GM12878 (cell line): ENCODE results near the gene NINL. TPM values are rescaled to one million over a fixed set of nuclear protein-coding genes. Genes with fewer than 3 reads are reported as not detected.

Experiments used
- ATAC-seq: fragments of 200-7000 bp; cut with Tn5 transposase; 3 replicates; pipeline ENCODE4 v1.9.1; 2020; ENCODE audit warnings: mild to moderate bottlenecking, moderate library complexity
- BruUV-seq: library from RNA; stranded (reverse); fragments of 400-500 nt; replicated peaks from 2 replicates; lab custom pipeline; 2021; lab: Mats Ljungman, UMichigan
- CTCF ChIA-PET: fragments of 300-600 bp; sonication (Branson Sonifier 250); formaldehyde crosslinking; extraction: SDS; loops from one replicate; lab custom pipeline; 2021; ENCODE audit warnings: inconsistent platforms; lab: Yijun Ruan, JAX
- POLR2A ChIA-PET: fragments of 350-600 bp; formaldehyde crosslinking; extraction: SDS; loops from one replicate; lab custom pipeline; 2021; ENCODE audit warnings: inconsistent platforms; lab: Charles Lee
- RAD21 ChIA-PET: fragments of 300-600 bp; sonication (Branson Sonifier 250); formaldehyde crosslinking; loops from one replicate; lab custom pipeline; 2023; ENCODE audit warnings: antibody characterized with exemption; ENCODE audit not compliant: unreplicated experiment; lab: Charles Lee
- SMC1A ChIA-PET: fragments of 300-600 bp; sonication (Branson Sonifier 250); formaldehyde crosslinking; loops from one replicate; lab custom pipeline; 2023; ENCODE audit not compliant: unreplicated experiment, uncharacterized antibody; lab: Charles Lee
- DNase-seq: peaks from one replicate; pipeline ENCODE4 v3.0.0-alpha.2; 2011; ENCODE audit warnings: low read depth, low spot score
- FAIRE-seq: peaks from 3 replicates; lab custom pipeline; 2011; peaks lifted over from hg19 to GRCh38; lab: Jason Lieb, UNC
- H2AFZ ChIP-seq: 2 replicates; pipeline ENCODE4 v1.6.0; 2011; ENCODE audit warnings: low read depth, low read length, control low read depth; ENCODE audit not compliant: control insufficient read depth
- H3K27ac ChIP-seq: 2 replicates; pipeline ENCODE4 v1.5.1; 2011; ENCODE audit warnings: control low read depth; ENCODE audit not compliant: control insufficient read depth, insufficient read depth
- H3K27me3 ChIP-seq, 2 experiments: replicated peaks in 1 of 2; 2 replicates each; pipeline versions ENCODE4 v1.6.0 to v1.6.1; 2011; ENCODE audit warnings: low read length in 1 of 2; ENCODE audit not compliant: control insufficient read depth in 2 of 2, insufficient read depth in 2 of 2
- H3K36me3 ChIP-seq, 2 experiments: 2 replicates each; pipeline ENCODE4 v1.5.1; 2011; ENCODE audit warnings: low read length in 1 of 2; ENCODE audit not compliant: control insufficient read depth in 2 of 2, insufficient read depth in 2 of 2
- H3K4me1 ChIP-seq: 2 replicates; pipeline ENCODE4 v1.6.1; 2011; ENCODE audit warnings: mild to moderate bottlenecking, low read length, moderate library complexity, mixed read lengths; ENCODE audit not compliant: control insufficient read depth, insufficient read depth
- H3K4me2 ChIP-seq: 2 replicates; pipeline ENCODE4 v1.6.0; 2011; ENCODE audit warnings: control low read depth; ENCODE audit not compliant: control insufficient read depth, insufficient read depth
- H3K4me3 ChIP-seq: fragments of 200-600 bp; sonication (generic); 2 replicates; pipeline ENCODE4 v1.5.1; 2016
- H3K79me2 ChIP-seq: 2 replicates; pipeline ENCODE4 v1.6.0; 2011; ENCODE audit warnings: low read length; ENCODE audit not compliant: control insufficient read depth, insufficient read depth
- H3K9ac ChIP-seq: 2 replicates; pipeline ENCODE4 v1.8.0; 2011; ENCODE audit warnings: low read length, control low read depth, mixed read lengths; ENCODE audit not compliant: control insufficient read depth, insufficient read depth
- H3K9me3 ChIP-seq: replicated peaks from 3 replicates; pipeline ENCODE4 v1.5.1; 2011; ENCODE audit warnings: mild to moderate bottlenecking, low read length; ENCODE audit not compliant: control insufficient read depth, insufficient read depth
- H4K20me1 ChIP-seq: 2 replicates; pipeline ENCODE4 v1.6.0; 2011; ENCODE audit not compliant: control insufficient read depth, insufficient read depth
- ATF7 ChIP-seq: fragments of 450-650 bp; IDR thresholded peaks from 2 replicates; pipeline ENCODE4 v1.6.1; 2016; ENCODE audit warnings: low read depth, mild to moderate bottlenecking
- CHD4 ChIP-seq: fragments of 200-600 bp; sonication (generic); IDR thresholded peaks from 2 replicates; pipeline ENCODE4 v1.6.1; 2016; ENCODE audit warnings: mild to moderate bottlenecking
- CREM ChIP-seq: IDR thresholded peaks from 2 replicates; pipeline ENCODE4 v1.6.1; 2014; ENCODE audit warnings: antibody characterized with exemption, low read depth
- CTCF ChIP-seq, 3 experiments: IDR thresholded peaks in 2 of 3; conservative IDR thresholded peaks in 1 of 3; 2 replicates each; pipeline ENCODE4 v1.5.1; 2011; ENCODE audit warnings: low read depth in 3 of 3, low read length in 3 of 3, mild to moderate bottlenecking in 3 of 3, control low read depth in 2 of 3, moderate library complexity in 2 of 3, inconsistent platforms in 1 of 3, mixed read lengths in 1 of 3; ENCODE audit not compliant: control insufficient read depth in 2 of 3, insufficient read depth in 1 of 3; ENCODE audit errors: extremely low read depth in 1 of 3
- E4F1 ChIP-seq: fragments of 450-650 bp; IDR thresholded peaks from 2 replicates; pipeline ENCODE4 v1.6.1; 2018; ENCODE audit warnings: borderline replicate concordance, mild to moderate bottlenecking; ENCODE audit not compliant: partially characterized antibody
- ESRRA ChIP-seq: IDR thresholded peaks from 2 replicates; pipeline ENCODE4 v1.6.1; 2012; ENCODE audit warnings: mild to moderate bottlenecking, low read length, improper control_type of control experiment
- FOXK2 ChIP-seq: fragments of 450-650 bp; IDR thresholded peaks from 2 replicates; pipeline ENCODE4 v1.6.1; 2017; ENCODE audit warnings: mild to moderate bottlenecking, moderate library complexity
- HDGF ChIP-seq: fragments of 450-650 bp; IDR thresholded peaks from 2 replicates; pipeline ENCODE4 v1.6.1; 2016; ENCODE audit warnings: antibody characterized with exemption
- IKZF1 ChIP-seq: fragments of 450-650 bp; conservative IDR thresholded peaks from 2 replicates; pipeline ENCODE4 v1.6.1; 2017; ENCODE audit warnings: antibody characterized with exemption, mild to moderate bottlenecking
- IRF4 ChIP-seq: IDR thresholded peaks from 2 replicates; pipeline ENCODE4 v1.6.1; 2011; ENCODE audit warnings: low read depth, low read length
- NFXL1 ChIP-seq: fragments of 450-650 bp; IDR thresholded peaks from 2 replicates; pipeline ENCODE4 v1.6.1; 2017; ENCODE audit warnings: antibody characterized with exemption, mild to moderate bottlenecking, borderline replicate concordance
- NFYB ChIP-seq: IDR thresholded peaks from 2 replicates; pipeline ENCODE4 v1.6.1; 2011; ENCODE audit warnings: low read depth, mild to moderate bottlenecking, low read length, improper control_type of control experiment, moderate library complexity; ENCODE audit not compliant: insufficient read depth
- SIX5 ChIP-seq: IDR thresholded peaks from 2 replicates; pipeline ENCODE4 v1.6.1; 2011; ENCODE audit warnings: mild to moderate bottlenecking, low read depth, low read length, moderate library complexity; ENCODE audit not compliant: severe bottlenecking
- SMAD5 ChIP-seq: IDR thresholded peaks from 2 replicates; pipeline ENCODE4 v1.6.1; 2016; ENCODE audit warnings: antibody characterized with exemption, low read depth
- TBL1XR1 ChIP-seq: IDR thresholded peaks from 2 replicates; pipeline ENCODE4 v1.6.1; 2012; ENCODE audit warnings: low read depth, low read length, improper control_type of control experiment
- ZNF274 ChIP-seq: IDR thresholded peaks from one replicate; pipeline ENCODE4 v1.8.0; 2011; ENCODE audit not compliant: insufficient read length, insufficient read depth
- WGBS: methylation state at CpG from one replicate; pipeline ENCODE4 v1.1.6; 2016; ENCODE audit warnings: low lambda C conversion rate; ENCODE audit not compliant: insufficient replicate concordance, insufficient coverage; ENCODE audit errors: missing lambda C conversion rate; 5-methylcytosine and 5-hydroxymethylcytosine counted together
- in situ Hi-C: fragments of 300-500 bp; cut with MboI; formaldehyde crosslinking; loops from 9 replicates; pipeline ENCODE4 v1.14.3; 2018; ENCODE audit warnings: mixed read lengths
- intact Hi-C: fragments of 100-400 bp; cut with micrococcal nuclease; formaldehyde crosslinking; loops from one replicate; pipeline ENCODE4 v1.14.2; 2022; ENCODE audit not compliant: unreplicated experiment
- polyA plus RNA-seq, 11 experiments: library from polyadenylated mRNA; depleted of rRNA in 4 of 11; unstranded in 6 of 11; stranded (reverse) in 5 of 11; fragments of >200 nt; fragmentation: Nextera tagmentation in 4 of 11; fragmentation: Illumina TruSeq in 1 of 11; extraction: Ambion mirVana in 4 of 11; extraction: Trizol in 1 of 11; gene quantifications; 1 replicate in 1 of 11; 2 replicates in 10 of 11; pipeline versions ENCODE4 v1.2.1 to v1.2.3, GENCODE V29; 2011 to 2016; ENCODE audit warnings: inconsistent platforms in 2 of 11, missing spikeins in 2 of 11, low read depth in 1 of 11
- total RNA-seq, 4 experiments: library from RNA; depleted of rRNA in 3 of 4; stranded (reverse); fragments of >200 nt in 3 of 4; fragmentation: Illumina TruSeq in 1 of 4; extraction: Trizol in 1 of 4; gene quantifications; 2 replicates each; pipeline versions ENCODE4 v1.2.1 to v1.2.3, GENCODE V29; 2013 to 2021

The NINL gene
- total and polyA plus RNA-seq, 10 of the 15 experiments (the other 5 are each of a cell fraction or from before 2014, with no cell fraction given): 0.04 to 0.77 (median 0.23) TPM; not detected in 1

- no peak for DNase-seq
- TF ChIP-seq NFXL1 (no peak), FOXK2 (no peak), SIX5 (no peak), ATF7 (no peak), E4F1 (peak; percentile 8)
- Histone ChIP-seq H3K27ac (no peak overlapping the region), H3K36me3 (no peaks in the 10 kb centered on the region), H3K9ac (no peak overlapping the region), H3K4me2 (no peak overlapping the region), H3K27me3 (no peaks in the 10 kb centered on the region), H3K9me3 (no peaks in the 10 kb centered on the region), H3K4me1 (no peaks in the 10 kb centered on the region), H2AFZ (no peak overlapping the region), H3K79me2 (no peaks in the 10 kb centered on the region), H4K20me1 (no peaks in the 10 kb centered on the region), H3K4me3 (no peak overlapping the region)
- ChIA-PET SMC1A (no interaction called here), POLR2A (no interaction called here), CTCF (interaction anchor here (0.6 kb wide), 1 partner anchor 31 kb away, joined by 3 read pairs; no protein-coding TSS in a partner anchor), RAD21 (no interaction called here)
- intact Hi-C loops (no loop called here), in situ Hi-C loops (loop anchor here (25.0 kb wide), 1 partner anchor 561 kb away; no protein-coding TSS in a partner anchor)
- no TSS peak for BruUV-seq
- 79% methylated on average over 2 of the region's 2 CpGs for WGBS
- no peak for ATAC-seq
- no peak for FAIRE-seq
Observed at GRCh38 chr20:25601659-25602058, 16.3 kb upstream of the NINL start.

GRCh38 chr20:25600632-25601031 lies 15.3 kb upstream of the NINL start:
- no peak for DNase-seq
- intact Hi-C loops: no loop called here
- H3K27ac ChIP-seq: no peak overlapping the region
- no peak for FAIRE-seq
- ChIA-PET RAD21 (no interaction called here), CTCF (no interaction called here), SMC1A (no interaction called here), POLR2A (no interaction called here)
- BruUV-seq: no TSS peak
- no peaks in the 10 kb centered on the region for H3K4me1 ChIP-seq
- in situ Hi-C loops: loop anchor here (25.0 kb wide), 1 partner anchor 562 kb away; no protein-coding TSS in a partner anchor
- 53% methylated on average over 10 of the region's 10 CpGs for WGBS
- H3K9me3 ChIP-seq: no peaks in the 10 kb centered on the region
- H2AFZ ChIP-seq: no peak overlapping the region
- no peaks in the 10 kb centered on the region for H3K36me3 ChIP-seq
- no peak overlapping the region for H3K4me3 ChIP-seq
- no peak overlapping the region for H3K4me2 ChIP-seq
- ATAC-seq: no peak
- H3K9ac ChIP-seq: no peak overlapping the region
- no peaks in the 10 kb centered on the region for H3K27me3 ChIP-seq
- no peaks in the 10 kb centered on the region for H3K79me2 ChIP-seq
- H4K20me1 ChIP-seq: no peaks in the 10 kb centered on the region
- no peak for TF ChIP-seq CREM
- TF ChIP-seq CTCF (IDR thresholded peaks at IDR 0.05 in 2 of 3, conservative IDR thresholded peaks at IDR 0.05 in 1 of 3; ENCODE audit: control insufficient read depth in 2 of 3, extremely low read depth in 1 of 3, insufficient read depth in 1 of 3, low read depth in 3 of 3, low read length in 3 of 3): no peak
- no peak for TF ChIP-seq CHD4
- no peak for TF ChIP-seq ZNF274
- TF ChIP-seq NFYB: no peak
- TF ChIP-seq IRF4: no peak
- no peak for TF ChIP-seq SMAD5
- no peak for TF ChIP-seq IKZF1
- TF ChIP-seq TBL1XR1: no peak
- no peak for TF ChIP-seq HDGF
- TF ChIP-seq ESRRA: no peak
